Ureter (tissue), 1 donor: ENCODE measurements around the gene UBASH3A. TPM values are rescaled to one million over a fixed set of nuclear protein-coding genes. Genes with fewer than 3 reads are reported as not detected.

Experiments
- DNase-seq: peaks from one replicate; pipeline ENCODE4 v3.0.0-alpha.2; 2020; ENCODE audit warnings: low spot score
- total RNA-seq: library from RNA; stranded (reverse); gene quantifications from one replicate; pipeline ENCODE4 v1.2.4, GENCODE V29; 2023
- donor health status: DM: yes; HTN: yes; CAD: no.

UBASH3A gene
- total RNA-seq, 1 donor from 2014 or later = 1.4 TPM

GRCh38 chr21:42411197-42411869 lies 7.6 kb downstream of the UBASH3A start:
- no peak for DNase-seq

DNA sequence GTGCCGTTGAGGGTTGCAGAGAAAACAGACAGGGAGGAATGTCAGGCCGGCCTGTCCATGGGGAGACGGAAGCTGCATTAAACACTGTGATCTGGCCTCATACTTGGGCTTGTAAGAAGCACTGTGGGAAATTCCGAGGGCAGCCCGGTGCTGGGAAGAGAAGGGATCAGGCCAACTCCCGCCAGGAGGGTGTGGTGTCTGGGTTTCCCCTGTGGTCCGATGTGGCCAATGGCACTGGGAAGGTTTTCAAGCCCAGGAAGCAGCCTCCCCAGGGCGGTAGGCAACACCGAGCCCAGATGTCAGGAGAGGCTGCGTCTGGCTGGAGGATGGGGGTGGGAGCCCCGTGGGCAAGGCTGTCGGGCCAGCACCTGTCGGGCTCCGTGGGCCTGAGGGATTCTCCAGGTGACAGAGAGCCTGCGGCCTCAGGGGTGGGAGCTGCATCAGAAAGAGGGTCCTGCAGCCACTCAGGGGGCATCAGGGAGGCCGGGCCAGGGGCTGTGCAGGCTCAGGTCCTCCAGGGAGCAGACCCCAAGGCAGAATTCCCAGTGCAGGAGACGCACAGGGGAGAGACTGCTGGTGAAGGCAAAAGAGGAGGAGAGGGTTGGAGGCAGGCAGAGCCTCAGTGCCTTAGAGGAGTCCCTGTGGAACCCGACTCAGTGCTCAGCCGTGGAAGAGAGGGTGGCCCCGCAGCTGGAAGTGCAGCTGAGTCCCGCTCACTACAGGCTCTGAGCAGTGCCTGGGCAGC lies 8.4 kb downstream of the UBASH3A start:
- no peak for DNase-seq

- DNase-seq = no peak
Observed at GRCh38 chr21:42412636-42412933, 8.9 kb downstream of the UBASH3A start.

- no peak for DNase-seq
Observed at GRCh38 chr21:42413093-42413492, 9.4 kb downstream of the UBASH3A start.

- no peak for DNase-seq
Observed at GRCh38 chr21:42413500-42413899, 9.8 kb downstream of the UBASH3A start.

- DNase-seq = no peak
Observed at GRCh38 chr21:42414066-42414465, 10.4 kb downstream of the UBASH3A start.

DNA sequence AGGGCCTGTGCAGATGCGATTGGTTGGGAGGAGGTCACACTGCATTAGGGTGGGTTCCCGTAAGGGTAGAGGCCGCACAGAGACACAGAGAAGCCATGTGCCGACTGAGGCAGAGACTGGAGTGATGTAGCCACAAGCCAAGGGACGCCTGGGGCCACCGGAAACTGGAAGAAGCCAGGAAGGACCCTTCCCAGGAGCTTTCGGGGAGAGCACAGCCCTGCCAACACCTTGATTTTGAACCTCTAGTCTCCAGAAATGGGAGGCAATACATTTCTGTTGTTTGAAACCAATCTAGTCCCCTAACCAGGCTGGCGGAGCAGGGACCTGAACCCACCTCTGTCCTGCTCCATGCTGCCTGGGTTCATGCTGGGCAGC lies 10.8 kb downstream of the UBASH3A start:
- DNase-seq = no peak

DNA sequence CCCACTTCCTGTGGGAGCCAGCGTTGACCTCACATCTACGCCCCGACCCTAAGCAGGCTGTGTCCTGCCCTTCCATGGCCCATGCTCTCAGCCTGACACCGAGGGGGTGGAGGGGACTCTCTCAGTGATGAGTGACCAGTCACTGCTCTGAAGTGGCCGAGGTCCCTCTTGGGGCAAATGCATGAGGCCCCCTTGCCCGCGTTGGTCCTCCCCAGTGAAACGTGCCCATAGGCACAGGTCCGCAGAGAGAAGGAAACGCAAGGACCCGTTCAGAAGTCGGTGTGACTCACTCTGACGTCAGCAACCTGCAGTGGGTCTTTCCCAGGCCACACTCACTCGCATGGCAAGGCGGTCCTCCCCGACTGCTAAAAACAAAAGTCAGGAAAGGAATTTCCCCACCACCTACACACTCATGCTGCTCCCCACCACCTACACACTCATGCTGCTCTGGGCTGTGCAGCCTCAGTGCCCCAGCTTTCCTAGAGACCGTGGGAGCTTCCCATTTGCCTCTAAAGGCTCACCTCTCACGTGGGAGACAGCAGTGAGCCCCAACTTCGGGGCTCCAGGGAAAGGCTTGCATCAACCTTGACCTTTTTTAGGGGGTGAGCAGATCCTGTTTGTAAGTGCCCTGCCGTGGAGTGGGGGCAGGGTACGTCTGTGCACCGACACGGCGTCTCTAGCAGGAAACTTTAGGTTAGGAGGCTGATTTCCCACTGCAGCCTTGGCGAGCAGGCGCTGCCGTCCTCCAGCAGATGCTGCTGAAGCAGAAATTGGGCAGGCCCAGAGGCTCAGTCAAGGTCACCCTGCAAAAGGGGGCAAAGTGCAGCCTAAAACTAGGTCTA lies 11.4 kb downstream of the UBASH3A start:
- no peak for DNase-seq

DNA sequence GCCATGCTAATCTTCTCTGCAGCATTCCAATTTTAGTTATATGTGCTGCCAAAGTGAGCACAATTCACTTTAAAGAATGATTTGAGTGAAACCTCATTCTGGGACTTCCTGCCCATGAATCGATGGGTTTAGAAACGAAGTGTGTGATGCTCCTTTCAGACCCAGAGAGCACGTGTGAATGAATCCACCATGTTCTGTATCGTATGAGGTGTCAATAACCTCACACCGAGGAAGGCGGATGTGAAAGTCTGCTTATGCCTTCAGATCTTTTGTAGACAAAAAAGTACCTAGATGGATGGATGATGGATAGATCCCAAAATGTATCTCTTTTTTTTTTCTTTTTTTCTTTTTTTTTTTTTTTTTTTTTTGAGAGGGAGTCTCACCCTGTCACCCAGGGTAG lies 13.8 kb downstream of the UBASH3A start:
- DNase-seq = no peak

GRCh38 chr21:42418886-42419285 lies 15.2 kb downstream of the UBASH3A start:
- no peak for DNase-seq

- no peak for DNase-seq
Observed at GRCh38 chr21:42419845-42420244, 16.1 kb downstream of the UBASH3A start.

- no peak for DNase-seq
Observed at GRCh38 chr21:42421018-42421793, 17.5 kb downstream of the UBASH3A start.

- no peak for DNase-seq
Observed at GRCh38 chr21:42423197-42423675, 19.5 kb downstream of the UBASH3A start.

- no peak for DNase-seq
Observed at GRCh38 chr21:42423685-42424084, 20.0 kb downstream of the UBASH3A start.

DNA sequence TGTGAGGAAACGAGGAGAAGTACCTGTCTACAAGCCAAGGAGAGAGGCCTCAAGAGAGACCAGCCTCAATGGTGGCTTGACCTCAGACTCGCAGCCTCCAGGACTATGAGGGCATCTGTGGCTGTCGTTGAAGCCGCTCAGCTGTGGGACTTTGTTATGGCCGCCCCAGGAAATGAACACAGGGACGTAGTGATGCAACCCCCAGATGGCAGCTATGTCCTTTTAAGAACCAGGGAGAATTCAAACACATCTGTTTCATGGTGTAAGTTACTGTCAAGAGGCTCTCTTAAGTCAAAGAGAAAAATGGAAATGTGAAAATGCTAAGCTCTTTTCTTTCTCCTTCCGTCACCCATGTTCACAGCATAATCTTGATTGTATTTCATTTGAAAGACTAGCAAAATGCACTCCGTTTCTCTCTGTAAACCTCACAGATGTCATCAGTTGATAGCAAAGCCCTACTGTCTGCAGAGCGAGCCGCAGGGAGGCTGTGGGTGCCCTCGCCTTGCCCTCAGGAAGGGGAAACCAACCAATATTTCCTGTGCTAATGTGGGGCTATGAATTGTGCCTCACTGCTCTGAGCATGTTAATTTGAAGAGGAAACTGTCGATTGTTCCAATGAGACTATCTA lies 21.3 kb downstream of the UBASH3A start:
- no peak for DNase-seq

- no peak for DNase-seq
Observed at GRCh38 chr21:42425591-42425990, 21.9 kb downstream of the UBASH3A start.

DNA sequence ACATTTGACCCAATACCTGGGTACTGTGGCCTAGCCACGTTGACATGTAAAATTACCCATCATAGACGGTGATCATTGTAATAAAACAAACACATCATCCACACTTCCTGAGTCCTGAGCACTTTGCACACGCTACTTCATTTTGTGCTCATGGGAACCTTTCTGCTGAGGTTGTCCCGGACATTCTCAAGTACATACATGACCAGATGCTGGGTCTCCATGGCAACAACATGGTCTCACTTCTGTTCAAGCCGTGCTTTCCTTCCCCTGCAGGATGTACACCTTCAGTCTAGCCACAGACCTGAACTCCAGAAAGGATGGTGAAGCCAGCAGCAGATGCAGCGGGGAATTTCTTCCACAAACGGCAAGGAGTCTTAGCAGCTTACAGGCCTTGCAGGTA lies 22.7 kb downstream of the UBASH3A start:
- DNase-seq = no peak

DNA sequence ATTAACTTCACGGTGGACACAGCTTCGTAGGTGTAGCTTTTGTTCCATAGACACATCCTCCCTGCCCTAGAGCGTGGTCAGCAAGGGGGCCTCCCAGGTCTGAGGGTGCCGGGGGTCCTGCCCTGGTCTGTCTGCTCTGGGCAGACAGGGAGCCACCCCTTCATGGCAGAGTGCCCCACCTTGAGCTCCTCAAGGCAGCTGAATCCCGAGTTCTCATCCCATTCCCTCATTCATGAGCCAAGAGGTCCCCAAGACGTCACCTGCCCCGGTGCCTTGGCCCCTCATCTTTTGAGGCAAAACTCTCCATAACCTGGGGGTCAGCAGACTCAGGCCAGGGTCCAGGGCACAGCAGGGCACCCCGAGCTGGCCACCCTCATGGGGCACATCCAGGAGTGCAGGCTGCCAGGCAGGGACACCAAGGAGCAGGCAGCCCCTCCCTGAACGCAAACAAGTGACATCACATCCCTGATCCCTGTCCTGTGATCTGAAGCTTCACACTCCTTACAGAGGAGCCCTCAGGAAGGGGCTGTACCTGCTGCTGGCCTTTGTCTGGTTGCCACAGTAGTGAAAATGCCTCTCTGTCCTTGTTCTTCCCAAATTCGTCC lies 23.3 kb downstream of the UBASH3A start:
- no peak for DNase-seq

DNA sequence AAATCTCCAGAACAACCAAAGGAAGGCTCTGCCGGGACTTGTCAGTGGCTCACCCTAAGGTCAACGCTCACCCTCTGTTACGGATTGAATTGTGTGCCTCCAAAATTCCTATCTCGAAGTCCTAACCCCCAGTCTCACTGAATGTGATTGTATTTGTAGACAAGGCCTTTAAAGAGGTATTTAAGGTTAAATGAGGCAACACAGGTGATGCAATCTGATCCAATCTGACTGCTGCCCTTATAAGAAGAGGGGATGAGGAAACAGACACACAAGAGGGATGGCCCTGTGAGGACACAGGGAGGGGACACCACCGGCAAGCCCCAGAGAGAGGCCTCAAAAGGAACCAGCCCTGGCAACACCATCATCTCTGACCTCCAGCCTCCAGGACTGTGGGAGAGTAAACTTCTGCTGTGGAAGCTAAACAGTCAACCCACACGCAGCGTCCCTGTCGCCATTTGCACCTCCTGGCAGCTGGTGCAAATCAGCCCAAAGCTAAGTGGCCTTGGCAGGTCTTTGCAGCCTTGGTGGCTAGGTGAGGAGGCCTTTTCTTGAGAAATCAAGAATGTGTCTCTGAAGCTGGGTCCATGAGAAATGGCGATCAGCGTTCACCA lies 24.2 kb downstream of the UBASH3A start:
- no peak for DNase-seq

GRCh38 chr21:42429021-42429420 lies 25.3 kb downstream of the UBASH3A start:
- no peak for DNase-seq

GRCh38 chr21:42429856-42430255 lies 26.2 kb downstream of the UBASH3A start:
- no peak for DNase-seq
